AG04450 (cell line): ENCODE data around the gene FAM107B. TPM values are rescaled to one million over a fixed set of nuclear protein-coding genes. Genes with fewer than 3 reads are reported as not detected.

ENCODE experiments used
- CTCF ChIA-PET: fragments of 300-600, 350-600 bp; formaldehyde crosslinking; extraction: SDS; loops from one replicate; lab custom pipeline; 2022; ENCODE audit warnings: antibody characterized with exemption, inconsistent platforms; lab: Charles Lee
- POLR2A ChIA-PET: fragments of 350-600 bp; formaldehyde crosslinking; extraction: SDS; loops from one replicate; lab custom pipeline; 2021; ENCODE audit warnings: antibody characterized with exemption, inconsistent platforms; lab: Yijun Ruan, JAX
- DNase-seq: peaks from one replicate; pipeline ENCODE4 v3.0.0-alpha.2; 2011; ENCODE audit warnings: low read depth, low spot score
- H3K27ac ChIP-seq: one replicate; pipeline ENCODE4 v1.5.1; 2012; ENCODE audit warnings: low read depth, low read length, control low read depth
- H3K27me3 ChIP-seq: one replicate; pipeline ENCODE4 v1.6.0; 2012; ENCODE audit warnings: low read length; ENCODE audit not compliant: control insufficient read depth, insufficient read depth
- H3K4me3 ChIP-seq: 2 replicates; pipeline ENCODE4 v1.5.1; 2011; ENCODE audit warnings: mild to moderate bottlenecking, low read depth, low read length, control low read depth
- H3K9me3 ChIP-seq: 2 replicates; pipeline ENCODE4 v1.5.1; 2012; ENCODE audit warnings: low read length; ENCODE audit not compliant: control insufficient read depth, insufficient read depth
- polyA plus RNA-seq: library from polyadenylated mRNA; depleted of rRNA; stranded (reverse); fragments of >200 nt; gene quantifications from 2 replicates; pipeline ENCODE4 v1.2.3, GENCODE V29; 2011
- TF ChIP-seq, protein P1 (sequence below): IDR thresholded peaks from 2 replicates; pipeline ENCODE4 v1.5.1; 2011; ENCODE audit warnings: low read depth, low read length, control low read depth, inconsistent platforms

FAM107B gene
- polyA plus RNA-seq, 1 experiment: 41.4 TPM

DNA sequence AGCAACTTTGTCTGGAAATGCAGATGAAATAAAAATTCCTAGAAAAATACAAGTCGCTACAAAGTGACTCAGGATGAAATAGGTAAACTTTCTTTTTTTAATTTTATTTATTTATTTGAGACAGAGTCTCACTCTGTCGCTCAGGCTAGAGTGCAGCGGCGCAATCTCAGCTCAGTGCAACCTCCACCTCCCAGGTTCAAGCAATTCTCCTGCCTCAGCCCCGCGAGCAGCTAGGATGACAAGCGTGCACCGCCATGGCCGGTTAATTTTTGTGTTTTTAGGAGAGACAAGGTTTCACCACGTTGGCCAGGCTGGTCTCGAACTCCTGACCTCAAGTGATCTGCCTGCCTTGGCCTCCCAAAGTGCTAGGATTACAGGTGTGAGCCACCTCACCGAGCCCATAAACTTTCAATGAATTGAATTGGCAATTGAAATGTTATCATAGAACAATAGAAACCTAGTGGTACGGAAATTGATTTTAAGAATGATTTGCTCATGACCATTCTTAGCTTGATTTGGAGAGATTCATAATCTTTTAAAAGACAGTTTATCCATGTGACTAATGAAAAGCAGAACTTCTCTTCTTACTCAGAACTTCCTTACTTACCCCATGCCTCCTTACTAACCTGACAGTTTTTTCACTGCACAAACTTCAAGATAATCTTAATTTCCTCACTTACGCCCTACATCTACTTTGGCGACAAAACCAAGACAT lies 161.7 kb downstream of the FAM107B start:
- CTCF ChIA-PET: no interaction called here
- Histone ChIP-seq H3K4me3 (no peak overlapping the region), H3K27ac (no peak overlapping the region), H3K27me3 (no peaks in the 10 kb centered on the region), H3K9me3 (no peaks in the 10 kb centered on the region)
- POLR2A ChIA-PET: no interaction called here
- TF ChIP-seq, protein P1, sequence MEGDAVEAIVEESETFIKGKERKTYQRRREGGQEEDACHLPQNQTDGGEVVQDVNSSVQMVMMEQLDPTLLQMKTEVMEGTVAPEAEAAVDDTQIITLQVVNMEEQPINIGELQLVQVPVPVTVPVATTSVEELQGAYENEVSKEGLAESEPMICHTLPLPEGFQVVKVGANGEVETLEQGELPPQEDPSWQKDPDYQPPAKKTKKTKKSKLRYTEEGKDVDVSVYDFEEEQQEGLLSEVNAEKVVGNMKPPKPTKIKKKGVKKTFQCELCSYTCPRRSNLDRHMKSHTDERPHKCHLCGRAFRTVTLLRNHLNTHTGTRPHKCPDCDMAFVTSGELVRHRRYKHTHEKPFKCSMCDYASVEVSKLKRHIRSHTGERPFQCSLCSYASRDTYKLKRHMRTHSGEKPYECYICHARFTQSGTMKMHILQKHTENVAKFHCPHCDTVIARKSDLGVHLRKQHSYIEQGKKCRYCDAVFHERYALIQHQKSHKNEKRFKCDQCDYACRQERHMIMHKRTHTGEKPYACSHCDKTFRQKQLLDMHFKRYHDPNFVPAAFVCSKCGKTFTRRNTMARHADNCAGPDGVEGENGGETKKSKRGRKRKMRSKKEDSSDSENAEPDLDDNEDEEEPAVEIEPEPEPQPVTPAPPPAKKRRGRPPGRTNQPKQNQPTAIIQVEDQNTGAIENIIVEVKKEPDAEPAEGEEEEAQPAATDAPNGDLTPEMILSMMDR: no peak
- no peak for DNase-seq

DNA sequence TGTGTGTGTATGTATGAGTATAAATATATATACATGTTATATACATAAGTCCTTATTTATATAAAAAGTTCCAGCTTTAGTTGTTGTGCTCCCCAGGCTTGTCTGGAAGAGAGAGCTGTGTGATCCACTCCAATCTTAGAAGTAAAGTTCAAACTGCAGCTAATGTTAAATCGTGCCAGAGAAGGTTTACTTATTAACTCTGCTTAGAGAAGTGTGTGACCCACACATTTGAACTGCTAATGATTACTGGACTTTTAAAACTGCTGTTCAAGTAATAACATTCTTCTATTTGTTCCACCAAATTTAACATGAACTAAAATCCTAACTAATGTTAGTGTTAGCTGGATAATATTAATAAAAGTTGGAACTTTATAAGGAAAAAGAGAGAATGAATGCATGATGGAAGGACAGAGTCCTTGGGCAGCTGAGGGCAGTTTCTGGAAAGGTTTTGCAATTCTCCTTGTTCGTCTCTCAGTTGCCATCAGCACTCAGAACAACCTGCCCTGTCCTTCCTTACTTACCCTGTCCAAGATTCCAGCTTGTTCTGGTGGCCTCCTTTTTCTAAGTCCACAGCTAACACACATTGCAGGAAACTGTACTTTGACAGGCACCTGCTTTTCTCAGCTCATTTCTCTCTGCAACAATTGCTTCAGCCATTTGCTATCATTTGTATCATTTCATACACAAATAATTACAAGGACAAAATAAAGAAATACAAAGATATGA lies 162.6 kb downstream of the FAM107B start:
- H3K27ac ChIP-seq: no peak overlapping the region
- H3K9me3 ChIP-seq: no peaks in the 10 kb centered on the region
- H3K27me3 ChIP-seq: no peaks in the 10 kb centered on the region
- ChIA-PET POLR2A (no interaction called here), CTCF (interaction anchor here (1.0 kb wide), 1 partner anchor 212 kb away, joined by 3 read pairs; no protein-coding TSS in a partner anchor)
- no peak for DNase-seq
- TF ChIP-seq, protein P1: no peak
- no peak overlapping the region for H3K4me3 ChIP-seq

DNA sequence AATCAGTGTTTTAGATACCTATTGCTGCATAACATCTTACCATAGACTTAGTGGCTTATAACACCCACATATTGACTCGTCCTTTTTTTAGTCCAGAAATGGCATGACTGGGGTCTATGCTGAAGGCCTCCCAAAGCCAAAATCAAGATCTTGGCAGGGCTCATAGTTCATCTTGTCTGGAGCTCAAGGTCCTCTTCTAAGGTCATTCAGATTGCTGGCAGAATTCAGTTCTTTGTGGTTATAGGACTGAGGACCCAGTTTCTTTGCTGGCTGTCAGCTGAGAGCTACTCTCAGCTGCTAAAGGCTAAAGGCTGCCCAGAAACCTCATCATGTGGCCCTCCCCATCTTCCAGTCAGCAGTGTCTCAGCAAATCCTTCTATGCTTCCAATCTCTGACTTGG lies 165.5 kb downstream of the FAM107B start:
- ChIA-PET POLR2A (no interaction called here), CTCF (no interaction called here)
- no peak for DNase-seq
- Histone ChIP-seq H3K9me3 (no peaks in the 10 kb centered on the region), H3K27ac (no peak overlapping the region), H3K4me3 (no peak overlapping the region), H3K27me3 (no peaks in the 10 kb centered on the region)
- TF ChIP-seq, protein P1: no peak

DNA sequence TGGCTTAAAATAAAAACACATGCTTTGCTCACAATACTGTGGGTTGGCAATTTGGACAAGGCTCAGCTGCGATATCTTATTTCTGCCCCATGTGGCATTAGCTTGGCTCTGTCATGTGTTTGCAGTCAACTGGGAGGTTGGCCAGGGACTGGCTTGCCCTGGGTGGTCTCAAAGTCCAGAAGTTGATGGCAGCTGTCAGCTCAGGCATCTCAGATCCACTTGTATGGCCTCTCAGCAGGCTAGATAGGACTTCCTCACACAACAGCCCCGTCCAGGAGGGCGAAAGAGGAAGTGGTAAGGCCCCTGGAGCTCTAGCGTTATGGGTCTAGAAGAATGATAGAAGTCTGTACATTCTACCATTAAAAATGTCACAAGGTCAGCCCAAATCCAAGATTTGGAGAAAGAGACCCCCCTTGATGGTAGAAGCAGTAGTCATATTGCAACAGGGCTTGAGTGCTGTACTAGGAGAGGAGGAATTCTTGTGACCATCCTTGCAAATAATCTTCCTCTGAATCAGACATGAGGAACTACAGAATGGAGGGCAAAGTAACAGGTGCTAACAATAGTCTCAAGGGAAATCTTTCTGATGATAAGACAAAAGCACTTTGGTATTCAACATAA lies 166.2 kb downstream of the FAM107B start:
- ChIA-PET CTCF (no interaction called here), POLR2A (no interaction called here)
- DNase-seq: no peak
- Histone ChIP-seq H3K27me3 (no peaks in the 10 kb centered on the region), H3K4me3 (no peak overlapping the region), H3K27ac (no peak overlapping the region), H3K9me3 (no peaks in the 10 kb centered on the region)
- TF ChIP-seq, protein P1: no peak

DNA sequence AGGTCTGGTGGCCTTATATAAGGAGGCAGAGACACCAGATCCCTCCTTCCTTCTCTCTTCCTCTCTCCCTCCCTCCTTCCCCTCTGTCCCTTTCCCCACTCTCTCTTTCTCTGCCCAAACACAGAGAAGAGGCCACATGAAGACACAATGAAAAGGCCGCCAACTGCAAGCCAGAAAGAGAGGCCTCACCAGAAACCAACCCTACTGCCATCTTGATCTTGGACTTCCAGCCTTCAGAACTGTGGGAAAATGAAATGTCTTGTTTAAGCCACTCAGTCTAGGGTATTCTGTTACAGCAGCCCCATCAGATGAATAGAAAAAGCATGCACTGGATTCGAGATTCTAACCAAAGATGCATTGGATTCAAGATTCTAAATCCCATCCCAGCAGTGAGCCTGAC lies 168.1 kb downstream of the FAM107B start:
- Histone ChIP-seq H3K9me3 (no peaks in the 10 kb centered on the region), H3K27ac (no peak overlapping the region), H3K27me3 (no peaks in the 10 kb centered on the region), H3K4me3 (no peak overlapping the region)
- ChIA-PET CTCF (no interaction called here), POLR2A (no interaction called here)
- no peak for DNase-seq
- TF ChIP-seq, protein P1: no peak
